GM10266 (cell line): ENCODE results near the gene ACTR8.
"Not testable (repeated sequence)": the region's sequence is repeated elsewhere in the genome, so short reads cannot be mapped to it uniquely, and the experiment has no call there.

Experiments
- DNase-seq: peaks from one replicate; pipeline ENCODE4 v3.0.0; 2012; ENCODE audit errors: extremely low spot score
- CTCF ChIP-seq: IDR thresholded peaks from 2 replicates; pipeline ENCODE4 v1.5.1; 2012; ENCODE audit warnings: mild to moderate bottlenecking, low read depth; ENCODE audit not compliant: control insufficient read depth, insufficient read depth; ENCODE audit errors: missing control alignments

ACTR8 gene

GRCh38 chr3:53881691-53882593, at the start of gene ACTR8:
Gene ACTR8, minus strand, starts transcription at chr3:53882152. Its CDS starts 51 bp downstream, at chr3:53882101.
- no peak for TF ChIP-seq CTCF
- DNase-seq: peak; percentile 91

- DNase-seq: not testable (repeated sequence)
Observed at GRCh38 chr3:53927208-53927872, 45.4 kb upstream of the ACTR8 start.

- TF ChIP-seq CTCF: peak; percentile 61
- peak; percentile 23 for DNase-seq
Observed at GRCh38 chr3:53921296-53921695, 39.3 kb upstream of the ACTR8 start.

GRCh38 chr3:53919741-53920140, 37.8 kb upstream of the ACTR8 start:
- no peak for DNase-seq
- TF ChIP-seq CTCF: no peak

GRCh38 chr3:53913401-53913800, 31.4 kb upstream of the ACTR8 start:
- no peak for TF ChIP-seq CTCF
- no peak for DNase-seq

- no peak for TF ChIP-seq CTCF
- DNase-seq: no peak
Observed at GRCh38 chr3:53902711-53903110, 20.8 kb upstream of the ACTR8 start.

GRCh38 chr3:53902067-53902466, 20.1 kb upstream of the ACTR8 start:
- DNase-seq: no peak
- TF ChIP-seq CTCF: no peak
